Sciatic nerve (tissue), 2 donors: ENCODE results near the gene APBB2. TPM values are rescaled to one million over a fixed set of nuclear protein-coding genes. Genes with fewer than 3 reads are reported as not detected.
A peak's percentile ranks its signal among the peaks of the same experiment; 100 is the strongest.

ENCODE experiments used
- ATAC-seq: fragments of 200-7000 bp; cut with Tn5 transposase; one replicate; pipeline ENCODE4 v1.9.1; 2020; ENCODE audit warnings: mild to moderate bottlenecking, moderate library complexity
- DNase-seq: peaks from one replicate; pipeline ENCODE4 v3.0.0-alpha.2; 2020; ENCODE audit warnings: low spot score
- intact Hi-C: fragments of 100-400 bp; cut with DNase I; formaldehyde crosslinking; loops from one replicate; pipeline ENCODE4 v1.14.2; 2022
- total RNA-seq: library from RNA; stranded (reverse); fragmentation: NEBNext Ultra II Directional; extraction: Animal tissue kit (Norgen Biotek cat#: 25700); gene quantifications from one replicate; pipeline ENCODE4 v1.2.1, GENCODE V29; 2021
- donor health status: DM: no; HTN: no; CAD: no.
- donor health status: DM: no; HTN: no; CAD: no.

The APBB2 gene
- total RNA-seq, 1 donor from 2014 or later, result 147 TPM

- no peak for ATAC-seq
- intact Hi-C loops, result no loop called here
- DNase-seq, result no peak
Observed at GRCh38 chr4:40881096-40881495, 333.2 kb downstream of the APBB2 start.

- intact Hi-C loops, result no loop called here
Observed at GRCh38 chr4:40878548-40879055, 335.7 kb downstream of the APBB2 start.

GRCh38 chr4:40877081-40877480 is 337.3 kb downstream of the APBB2 start:
- ATAC-seq (no peak), DNase-seq (no peak)
- intact Hi-C loops, result no loop called here

More at GRCh38 chr4:40878548-40879055, 335.7 kb downstream of the APBB2 start:
- ATAC-seq (no peak), DNase-seq (no peak)

GRCh38 chr4:40875507-40876150 is 338.7 kb downstream of the APBB2 start:
- intact Hi-C loops, result no loop called here
- ATAC-seq (no peak), DNase-seq (no peak)

- ATAC-seq (no peak), DNase-seq (no peak)
- intact Hi-C loops, result no loop called here
Observed at GRCh38 chr4:40874901-40875300, 339.4 kb downstream of the APBB2 start.

GRCh38 chr4:40874331-40874730 is 340.0 kb downstream of the APBB2 start:
- DNase-seq, result no peak
- intact Hi-C loops, result no loop called here
- ATAC-seq, result no peak

GRCh38 chr4:40871695-40872250 is 342.6 kb downstream of the APBB2 start:
- DNase-seq, result no peak
- no peak for ATAC-seq
- intact Hi-C loops, result no loop called here

- intact Hi-C loops, result no loop called here
- ATAC-seq (no peak), DNase-seq (no peak)
Observed at GRCh38 chr4:40870150-40870549, 344.2 kb downstream of the APBB2 start.

GRCh38 chr4:40865696-40866095 is 348.6 kb downstream of the APBB2 start:
- DNase-seq (no peak), ATAC-seq (no peak)
- intact Hi-C loops, result no loop called here

GRCh38 chr4:40864531-40864930 is 349.8 kb downstream of the APBB2 start:
- ATAC-seq (no peak), DNase-seq (no peak)
- intact Hi-C loops, result no loop called here

- intact Hi-C loops, result no loop called here
- no peak for ATAC-seq
- no peak for DNase-seq
Observed at GRCh38 chr4:40858962-40859361, 355.4 kb downstream of the APBB2 start.

- DNase-seq, result no peak
- intact Hi-C loops, result no loop called here
- no peak for ATAC-seq
Observed at GRCh38 chr4:40857956-40858355, 356.4 kb downstream of the APBB2 start.

- ATAC-seq (peak; percentile 94), DNase-seq (peak; percentile 81)
- intact Hi-C loops, result no loop called here
Observed at GRCh38 chr4:40856840-40857362, 357.4 kb downstream of the APBB2 start.

- peak; percentile 31 for ATAC-seq
- intact Hi-C loops, result no loop called here
- no peak for DNase-seq
Observed at GRCh38 chr4:40856277-40856839, 358.0 kb downstream of the APBB2 start.

GRCh38 chr4:40850496-40850895 is 363.8 kb downstream of the APBB2 start:
- ATAC-seq (no peak), DNase-seq (no peak)
- intact Hi-C loops, result no loop called here

GRCh38 chr4:40848940-40849339 is 365.4 kb downstream of the APBB2 start:
- ATAC-seq (no peak), DNase-seq (no peak)
- intact Hi-C loops, result no loop called here

GRCh38 chr4:40848251-40848650 is 366.1 kb downstream of the APBB2 start:
- intact Hi-C loops, result no loop called here
- ATAC-seq (no peak), DNase-seq (no peak)

- DNase-seq (no peak), ATAC-seq (no peak)
- intact Hi-C loops, result no loop called here
Observed at GRCh38 chr4:40846532-40846931, 367.8 kb downstream of the APBB2 start.

- no peak for ATAC-seq
- no peak for DNase-seq
- intact Hi-C loops, result no loop called here
Observed at GRCh38 chr4:40845154-40845835, 369.0 kb downstream of the APBB2 start.

GRCh38 chr4:40844261-40844660 is 370.1 kb downstream of the APBB2 start:
- intact Hi-C loops, result no loop called here
- ATAC-seq, result no peak
- no peak for DNase-seq
